ENCODE data around the gene CFAP45.

- no peak for TF ChIP-seq CTCF (conservative IDR thresholded peaks at IDR 0.05; ENCODE audit: low read length)
- no peak for TF ChIP-seq EZH2phosphoT487 (IDR thresholded peaks at IDR 0.05; ENCODE audit: borderline replicate concordance, low read depth, low read length)
Observed at GRCh38 chr1:159841749-159842148, 58.2 kb downstream of the CFAP45 start.

All from OCI-LY7 (cell line).